Measurements from ENCODE around the gene SHCBP1.
"Not testable (repeated sequence)": the region's sequence is repeated elsewhere in the genome, so short reads cannot be mapped to it uniquely, and the experiment has no call there.

SHCBP1 gene, protein sequence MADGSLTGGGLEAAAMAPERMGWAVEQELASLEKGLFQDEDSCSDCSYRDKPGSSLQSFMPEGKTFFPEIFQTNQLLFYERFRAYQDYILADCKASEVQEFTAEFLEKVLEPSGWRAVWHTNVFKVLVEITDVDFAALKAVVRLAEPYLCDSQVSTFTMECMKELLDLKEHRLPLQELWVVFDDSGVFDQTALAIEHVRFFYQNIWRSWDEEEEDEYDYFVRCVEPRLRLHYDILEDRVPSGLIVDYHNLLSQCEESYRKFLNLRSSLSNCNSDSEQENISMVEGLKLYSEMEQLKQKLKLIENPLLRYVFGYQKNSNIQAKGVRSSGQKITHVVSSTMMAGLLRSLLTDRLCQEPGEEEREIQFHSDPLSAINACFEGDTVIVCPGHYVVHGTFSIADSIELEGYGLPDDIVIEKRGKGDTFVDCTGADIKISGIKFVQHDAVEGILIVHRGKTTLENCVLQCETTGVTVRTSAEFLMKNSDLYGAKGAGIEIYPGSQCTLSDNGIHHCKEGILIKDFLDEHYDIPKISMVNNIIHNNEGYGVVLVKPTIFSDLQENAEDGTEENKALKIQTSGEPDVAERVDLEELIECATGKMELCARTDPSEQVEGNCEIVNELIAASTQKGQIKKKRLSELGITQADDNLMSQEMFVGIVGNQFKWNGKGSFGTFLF
- total RNA-seq = 0.82 to 2.0 reads per million in 2 donors

DNA sequence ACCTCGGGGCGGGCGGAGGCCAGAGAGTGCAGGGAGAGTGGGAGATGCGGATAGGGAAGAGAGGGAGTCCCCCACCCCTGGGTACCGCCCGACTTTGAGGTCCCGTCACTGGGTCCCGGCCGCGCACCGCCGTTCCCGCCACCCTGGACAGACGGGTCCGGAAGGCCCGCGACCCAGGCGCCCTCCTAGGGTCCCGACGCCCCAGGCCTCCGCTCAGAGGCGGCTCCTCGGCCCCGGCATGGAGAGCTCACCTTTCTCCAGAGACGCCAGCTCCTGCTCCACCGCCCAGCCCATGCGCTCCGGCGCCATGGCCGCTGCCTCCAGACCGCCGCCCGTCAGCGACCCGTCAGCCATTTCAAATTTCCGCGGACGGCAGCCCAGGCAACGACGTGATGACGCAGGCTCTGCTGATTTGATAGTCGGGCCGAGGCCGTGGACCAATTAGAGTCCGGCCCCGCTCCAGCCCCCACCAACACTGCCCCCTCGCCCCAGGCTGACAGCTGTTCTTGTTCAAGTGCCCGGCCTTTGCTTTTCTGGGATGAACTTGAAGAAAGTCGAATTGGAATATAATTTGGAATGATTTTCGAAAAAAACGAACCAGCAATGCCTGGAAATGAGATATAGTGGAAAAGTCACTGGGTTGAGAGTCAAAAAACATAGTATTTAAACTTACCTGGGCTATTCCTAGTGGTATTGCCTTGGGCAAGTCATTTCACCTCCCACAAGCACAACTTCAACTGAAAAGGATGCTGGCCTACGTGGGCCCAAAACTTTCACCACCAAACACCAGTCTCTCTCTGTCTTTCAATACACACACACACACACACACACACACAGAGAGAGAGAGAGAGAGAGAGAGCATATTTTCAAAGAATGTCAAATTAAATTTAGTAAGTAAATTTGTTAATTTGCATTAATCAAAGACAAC lies at the start of gene SHCBP1:
SHCBP1 (minus strand) TSS at position 374 of the 928 bp plus-strand sequence; CDS start at position 354, 20 bp downstream.
- DNase-seq = peak; percentile 32

DNA sequence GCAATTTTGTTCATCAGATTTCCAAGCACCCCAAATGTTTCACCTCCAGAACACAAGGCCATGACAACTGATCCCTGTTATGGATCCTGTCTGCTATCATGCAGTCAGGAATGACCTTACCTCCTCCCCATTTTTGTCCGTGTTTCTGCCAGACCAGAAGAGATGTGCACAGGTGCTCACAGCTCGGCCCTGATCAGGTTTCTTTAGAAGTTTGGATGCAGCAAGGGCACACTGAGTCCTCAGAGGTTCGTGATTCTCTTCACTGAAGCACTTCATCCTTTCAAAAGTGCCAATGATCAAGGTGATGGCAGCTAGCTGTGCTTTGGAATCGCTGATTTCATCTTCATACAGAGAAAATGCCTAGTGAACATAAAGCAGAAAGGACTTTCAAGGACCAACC lies 40.9 kb upstream of the SHCBP1 start:
- no peak for DNase-seq

DNA sequence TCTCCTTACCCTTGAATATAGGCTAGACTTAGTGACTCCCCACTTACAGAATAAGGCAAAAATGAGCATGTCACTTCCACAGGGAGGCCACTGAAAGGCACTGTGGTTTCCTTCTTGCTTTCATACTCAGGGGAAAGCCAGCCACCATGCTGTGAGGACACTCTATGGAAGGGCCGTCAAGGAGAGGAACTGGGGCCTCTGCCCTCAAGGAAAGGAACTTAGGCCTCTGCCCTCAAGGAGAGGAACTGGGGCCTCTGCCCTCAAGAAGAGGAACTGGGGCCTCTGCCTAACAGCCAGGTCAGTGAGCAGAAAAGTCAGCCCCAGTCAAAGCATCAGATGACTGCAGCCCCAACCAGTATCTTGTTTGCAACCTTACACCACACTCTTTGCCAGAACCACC lies 37.7 kb upstream of the SHCBP1 start:
- no peak for DNase-seq

DNA sequence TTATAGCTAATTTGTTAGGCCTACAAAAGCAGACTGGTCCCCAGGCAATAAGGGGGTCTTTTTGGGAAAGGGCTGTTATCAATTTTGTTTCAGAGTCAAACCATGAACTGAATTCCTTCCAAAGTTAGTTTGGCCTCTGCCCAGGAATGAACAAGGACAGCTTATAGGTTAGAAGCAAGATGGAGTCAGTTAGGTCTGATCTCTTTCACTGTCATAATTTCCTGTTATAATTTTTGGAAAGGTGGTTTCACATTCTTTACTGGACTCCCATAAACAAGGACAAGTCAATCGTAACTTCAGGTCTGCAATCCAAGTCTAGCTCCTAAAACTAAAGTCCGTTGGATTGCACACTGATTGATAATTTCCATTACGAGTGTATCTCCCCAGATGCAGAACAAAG lies 30.1 kb upstream of the SHCBP1 start:
- no peak for DNase-seq

DNA sequence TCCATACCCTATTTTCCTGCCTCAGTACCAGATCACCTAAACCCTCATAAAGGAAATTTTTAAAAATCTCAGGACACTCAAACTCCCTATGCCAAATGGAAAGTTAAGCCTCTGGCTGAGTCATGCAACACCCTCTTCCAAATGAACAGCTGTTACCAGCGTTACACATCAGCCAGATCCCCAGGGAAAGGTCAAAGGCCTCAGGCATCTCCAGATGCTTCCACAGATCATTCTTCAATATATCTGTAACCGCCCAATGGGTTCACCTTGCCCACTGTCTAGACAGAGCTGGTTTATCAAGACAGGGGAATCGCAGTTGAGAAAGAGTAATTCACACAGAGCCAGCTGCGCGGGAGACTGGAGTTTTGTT lies 29.1 kb upstream of the SHCBP1 start:
- DNase-seq = no peak

DNA sequence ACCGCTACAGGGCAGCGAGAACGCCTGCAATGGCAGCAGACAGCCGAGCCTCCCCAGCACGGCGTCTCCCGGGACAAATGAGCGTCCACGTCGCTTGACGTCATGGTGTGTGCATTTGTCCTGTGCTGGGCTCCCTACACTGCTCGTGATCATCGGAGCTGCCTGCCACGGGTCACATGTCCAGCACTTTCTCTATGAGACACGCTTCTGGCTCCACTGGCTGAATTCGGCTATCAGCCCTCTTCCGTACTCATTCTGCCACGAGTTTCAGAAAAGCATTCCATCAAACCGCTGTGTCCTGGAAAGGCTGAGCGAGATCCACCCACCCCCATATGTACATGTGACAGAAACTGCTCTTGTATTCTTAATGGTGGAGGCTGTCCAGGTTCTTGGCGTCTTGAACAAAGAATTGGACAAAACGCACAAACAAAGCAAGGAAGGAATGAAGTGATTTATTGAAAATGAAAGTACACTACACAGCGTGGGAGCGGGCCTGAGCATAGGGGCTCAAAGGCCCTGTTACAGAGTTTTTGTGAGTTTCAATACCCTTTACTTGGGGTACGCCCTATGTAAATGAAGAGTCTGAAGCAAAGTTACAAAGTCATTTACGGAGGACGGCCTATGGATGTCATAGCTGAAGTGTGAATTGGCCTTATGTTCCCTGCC lies 28.5 kb upstream of the SHCBP1 start:
- DNase-seq = no peak

DNA sequence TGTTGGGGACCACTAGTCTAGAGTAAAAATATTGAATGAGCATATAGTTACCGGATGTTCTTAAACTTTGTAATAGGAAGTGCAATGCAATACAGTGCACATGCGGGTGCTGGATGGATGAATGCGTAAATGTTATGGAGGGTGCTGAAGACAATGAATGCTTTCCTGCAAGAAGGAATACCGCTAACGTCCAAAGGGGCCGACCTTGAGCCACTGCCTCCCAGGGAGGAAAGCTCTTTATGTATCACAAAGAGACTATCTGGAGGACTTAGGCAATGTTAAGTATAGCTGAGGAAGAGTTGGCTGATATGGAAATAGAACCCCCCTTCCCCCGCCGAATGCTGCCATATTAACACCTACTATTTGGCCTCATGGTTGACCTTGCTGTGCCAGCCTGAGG lies 27.5 kb upstream of the SHCBP1 start:
- DNase-seq = no peak

DNA sequence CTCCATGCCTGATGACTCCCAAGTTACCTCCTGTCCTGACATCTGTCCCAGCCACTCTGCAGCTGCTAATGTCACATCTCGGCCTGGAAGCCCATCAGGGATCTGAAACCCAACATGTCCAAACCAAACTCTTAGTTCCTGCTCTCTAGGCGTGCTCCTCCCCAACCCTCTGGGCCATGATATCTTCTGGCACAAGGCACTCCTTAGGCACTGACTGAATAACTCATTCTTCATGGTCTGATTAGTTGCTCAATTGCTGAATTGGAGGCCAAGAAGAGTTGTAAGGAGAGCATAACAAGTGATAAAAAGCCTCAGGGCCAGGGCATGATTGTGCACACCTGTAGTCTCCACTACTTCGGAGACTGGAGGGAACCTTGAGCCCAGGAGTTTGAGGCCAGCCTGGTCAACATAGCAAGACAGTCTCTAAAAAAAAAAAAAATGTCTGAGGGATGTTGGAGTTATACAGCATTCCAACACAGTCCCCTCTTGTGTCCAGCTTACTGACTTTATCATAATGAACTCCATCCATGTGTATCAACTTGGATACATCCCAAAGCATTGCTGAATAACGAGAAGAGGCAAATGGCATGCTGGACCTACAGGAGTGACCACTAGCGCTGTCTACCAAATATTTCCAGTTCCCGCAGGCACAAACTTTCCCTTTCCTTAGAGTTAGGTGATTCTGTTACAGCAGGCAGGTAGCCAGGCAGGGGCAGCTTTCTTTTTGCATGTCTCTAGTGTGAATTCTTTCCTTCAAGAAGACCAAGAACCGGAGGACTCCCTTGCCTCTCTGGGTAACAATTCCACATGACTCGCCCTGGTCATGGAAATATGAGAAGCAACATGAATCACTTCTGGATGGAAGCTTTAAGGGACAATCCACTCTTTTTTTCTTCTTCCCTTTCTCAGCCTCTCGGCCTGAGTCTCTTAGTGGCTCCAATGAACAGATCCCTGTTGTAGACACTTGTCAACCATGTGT lies 18.1 kb upstream of the SHCBP1 start:
- DNase-seq = no peak

DNA sequence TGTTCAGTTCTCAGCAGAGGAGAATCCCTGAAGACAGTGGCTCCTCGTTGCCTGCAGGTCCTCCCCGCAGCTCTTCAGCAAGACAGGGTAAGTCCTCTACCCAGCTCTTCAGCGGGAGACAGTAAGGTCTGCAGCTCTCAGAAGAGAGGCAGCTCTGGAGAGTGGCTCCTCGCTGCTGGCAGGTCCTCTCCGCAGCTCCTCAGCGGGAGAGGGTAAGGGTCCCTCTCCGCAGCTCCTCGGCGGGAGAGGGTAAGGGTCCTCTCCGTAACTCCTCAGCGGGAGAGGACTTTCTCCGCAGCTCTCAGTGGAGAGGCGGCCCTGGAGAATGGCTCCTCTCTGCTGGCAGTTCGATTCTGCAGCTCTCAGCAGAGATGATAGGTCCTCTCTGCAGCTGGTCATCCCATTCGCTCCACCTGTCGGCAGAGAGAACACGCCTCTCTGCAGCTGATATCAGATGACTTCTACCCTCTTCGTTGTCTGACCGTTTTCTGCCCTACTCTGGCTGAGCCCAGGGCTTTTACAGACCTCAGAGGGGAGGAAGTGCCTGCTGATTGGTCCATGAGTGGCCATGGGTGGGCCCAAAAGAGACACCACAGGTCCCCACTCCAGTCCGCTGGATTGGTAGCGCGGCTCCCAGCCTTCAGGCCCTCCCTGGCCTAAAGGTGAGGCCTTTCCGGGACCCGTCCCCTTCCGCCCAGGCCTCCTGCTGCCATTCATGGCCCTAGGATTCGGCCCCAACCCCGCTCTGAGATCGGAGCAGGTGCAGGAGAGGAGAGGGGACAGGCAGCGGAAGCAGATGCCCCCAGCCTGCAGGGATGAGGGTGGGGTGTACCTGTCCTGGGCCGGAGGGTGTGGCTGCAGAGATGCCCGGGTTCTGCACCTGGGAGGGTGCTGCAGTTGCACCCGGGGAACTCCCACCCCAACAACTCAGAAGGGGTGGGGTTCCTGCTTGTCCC lies 11.9 kb upstream of the SHCBP1 start:
- no peak for DNase-seq

DNA sequence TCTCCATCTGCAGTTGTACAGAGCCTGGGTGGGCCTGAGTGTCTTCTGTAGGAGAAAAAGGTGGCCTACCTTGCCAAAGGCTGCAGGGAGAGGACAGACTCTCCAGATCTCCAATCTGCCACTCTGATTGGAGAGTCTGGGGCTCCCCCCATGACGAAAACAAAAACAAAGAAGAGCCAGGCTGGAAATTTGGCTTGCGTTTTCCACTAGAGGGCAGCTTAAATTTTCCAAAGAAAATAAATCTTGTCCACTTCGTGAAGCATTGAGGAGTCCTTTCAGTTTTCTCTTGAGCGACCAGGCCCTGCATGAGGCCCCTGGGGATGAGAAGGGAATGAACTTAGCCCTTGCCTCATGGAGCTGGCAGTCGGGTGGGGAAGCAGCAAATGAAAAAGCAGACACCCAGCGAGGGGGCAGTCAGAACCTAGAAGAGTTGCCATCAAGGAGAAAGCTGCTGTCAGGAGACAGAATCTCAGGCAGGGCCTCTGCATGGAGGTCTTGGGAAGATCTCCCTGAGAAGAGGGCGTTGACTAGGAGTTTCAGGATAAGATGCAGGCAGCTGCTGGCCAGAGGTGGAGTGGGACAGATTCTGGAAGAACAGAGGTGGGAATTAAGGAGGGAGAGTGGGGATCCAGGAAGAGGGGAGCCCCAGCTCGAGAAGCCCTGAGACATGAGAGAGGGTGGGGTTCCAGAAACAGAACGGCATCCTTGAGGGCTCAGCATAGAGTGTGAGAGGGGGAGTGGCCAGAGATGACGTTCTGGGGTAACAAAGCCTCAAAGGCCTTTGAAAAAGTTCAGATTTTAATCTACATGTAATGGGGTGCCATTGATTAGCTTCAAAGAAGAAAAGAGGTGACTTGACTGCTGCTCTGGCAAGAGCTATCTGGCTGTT lies 8.4 kb upstream of the SHCBP1 start:
- DNase-seq = no peak

DNA sequence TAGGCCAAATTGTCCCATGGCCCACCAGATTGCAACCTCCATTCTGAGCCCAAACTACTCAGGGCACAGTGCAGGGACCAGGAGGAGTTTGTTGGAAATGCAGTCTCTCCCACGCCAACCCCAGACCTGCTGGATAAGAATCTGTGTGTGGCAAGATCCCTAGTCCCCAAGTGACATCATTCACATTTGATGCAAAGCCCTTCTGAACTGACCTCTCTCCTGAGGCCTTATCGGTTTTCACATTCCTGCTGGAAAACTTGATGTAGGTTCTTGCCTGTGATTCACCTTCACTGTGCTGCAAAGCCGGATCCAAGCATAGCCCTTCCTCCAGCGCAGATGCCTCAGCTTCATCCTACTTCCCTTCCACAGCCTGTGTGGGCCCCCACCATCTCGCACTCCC lies 6.6 kb upstream of the SHCBP1 start:
- no peak for DNase-seq

DNA sequence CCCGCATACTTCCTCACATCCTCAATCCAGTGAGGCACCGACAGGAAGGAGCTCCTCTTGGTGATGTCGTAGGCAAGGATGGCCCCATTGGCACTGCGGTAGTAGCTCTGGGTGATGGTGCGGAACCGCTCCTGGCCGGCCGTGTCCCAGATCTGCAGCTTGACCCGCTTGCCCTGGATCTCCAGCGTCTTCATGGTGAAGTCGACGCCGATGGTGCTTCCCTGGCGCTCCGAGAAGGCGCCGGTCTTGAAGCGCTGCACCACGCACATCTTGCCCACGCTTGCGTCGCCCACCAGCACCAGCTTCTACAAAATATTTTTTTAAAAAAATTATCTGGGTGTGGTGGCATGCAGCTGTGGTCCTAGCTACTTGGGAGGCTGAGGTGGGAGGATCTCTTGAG lies 5.5 kb upstream of the SHCBP1 start:
- DNase-seq = not testable (repeated sequence)

DNA sequence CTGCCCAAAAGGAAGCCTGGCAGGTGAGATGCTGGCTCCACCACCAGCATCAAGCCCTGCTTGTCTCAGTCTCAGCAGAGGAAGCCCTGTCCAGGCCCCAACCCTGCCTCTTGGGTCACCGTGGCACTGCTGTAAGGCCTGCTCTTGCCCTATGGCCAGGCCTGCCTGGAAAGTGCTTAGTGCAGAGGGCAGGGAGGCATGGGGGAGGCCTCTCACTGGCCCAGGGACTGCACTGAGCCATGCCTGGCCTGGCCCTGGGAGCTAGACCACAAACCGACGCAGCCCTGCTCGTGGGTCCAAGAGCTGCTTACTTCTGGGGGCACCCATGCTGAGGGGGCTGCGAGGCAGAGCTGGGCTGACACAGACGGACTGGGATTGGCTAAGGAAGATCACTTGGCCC lies 3.7 kb upstream of the SHCBP1 start:
- DNase-seq = not testable (repeated sequence)

DNA sequence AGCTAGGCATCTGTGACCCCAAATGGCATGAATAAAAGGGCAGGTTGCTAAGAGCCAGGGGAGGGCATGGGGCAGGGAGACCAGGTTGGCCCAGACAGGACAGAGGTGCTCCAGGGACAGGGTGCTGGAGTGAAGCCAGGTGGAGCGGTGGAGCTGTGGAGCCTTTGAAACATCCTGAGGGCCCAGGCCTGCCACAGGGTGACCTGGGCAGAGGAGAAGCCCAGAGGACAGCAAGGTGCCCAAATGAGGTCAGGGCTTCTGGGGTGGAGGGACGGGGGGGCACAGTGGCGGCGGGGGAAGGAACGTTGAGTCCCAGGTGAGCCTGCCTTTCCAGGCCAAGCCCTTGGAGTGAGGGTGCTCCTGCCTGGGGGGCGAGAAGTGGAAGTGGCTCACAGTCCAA lies 2.5 kb upstream of the SHCBP1 start:
- DNase-seq = not testable (repeated sequence)

DNA sequence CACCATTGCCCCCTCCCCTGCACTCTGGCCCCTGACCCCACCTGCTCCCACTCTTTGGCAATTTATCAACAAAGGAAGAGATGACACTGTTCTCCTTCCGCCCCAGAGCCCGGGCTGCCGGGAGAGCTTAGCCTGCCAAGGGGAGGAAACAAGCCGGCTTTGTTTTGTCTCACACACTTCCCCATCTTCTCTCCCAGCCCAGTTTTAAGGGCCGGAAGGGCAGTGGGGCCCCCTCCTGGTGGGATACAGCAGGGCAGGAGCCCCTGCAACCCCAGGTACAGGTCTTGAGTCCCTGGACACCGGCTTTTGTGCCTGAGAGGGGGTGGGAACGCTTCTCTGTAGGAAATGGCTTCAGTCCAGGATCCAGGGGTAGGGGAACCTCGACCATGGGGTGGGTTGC lies 2.1 kb upstream of the SHCBP1 start:
- not testable (repeated sequence) for DNase-seq

DNA sequence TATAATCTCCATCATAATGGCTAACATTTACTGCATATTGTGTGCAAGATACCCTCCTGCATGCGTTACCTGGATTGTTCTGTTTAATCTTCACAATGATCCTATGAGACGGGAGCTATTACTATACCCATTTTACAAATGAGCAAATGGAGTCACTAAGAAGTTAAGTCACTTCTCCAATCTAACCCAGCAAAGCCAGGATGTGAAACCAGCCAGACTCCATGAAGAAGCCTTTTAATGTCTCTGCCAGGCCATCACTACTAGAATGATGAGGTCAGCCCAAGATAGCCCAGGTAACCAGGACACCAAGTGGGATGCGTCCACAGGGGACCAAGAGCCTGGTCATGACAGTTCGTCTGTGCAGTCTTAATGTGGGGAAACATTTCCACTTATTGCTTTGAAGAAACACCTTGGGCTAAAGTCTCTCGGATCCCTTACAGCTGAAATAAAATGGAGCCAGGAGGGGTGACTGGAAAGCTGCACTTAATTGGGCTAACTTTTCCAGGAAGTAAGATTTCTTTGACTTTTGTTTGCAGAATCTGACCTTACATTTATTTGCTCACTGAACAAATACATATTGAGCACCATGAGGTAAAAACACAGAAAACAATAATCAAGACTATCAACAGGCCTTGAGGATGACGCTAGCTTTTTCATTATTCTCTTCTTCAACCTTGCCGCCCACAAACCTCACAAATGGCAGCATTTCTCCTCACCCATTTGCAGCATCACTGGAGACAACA lies 926 bp upstream of the SHCBP1 start:
- DNase-seq = no peak

DNA sequence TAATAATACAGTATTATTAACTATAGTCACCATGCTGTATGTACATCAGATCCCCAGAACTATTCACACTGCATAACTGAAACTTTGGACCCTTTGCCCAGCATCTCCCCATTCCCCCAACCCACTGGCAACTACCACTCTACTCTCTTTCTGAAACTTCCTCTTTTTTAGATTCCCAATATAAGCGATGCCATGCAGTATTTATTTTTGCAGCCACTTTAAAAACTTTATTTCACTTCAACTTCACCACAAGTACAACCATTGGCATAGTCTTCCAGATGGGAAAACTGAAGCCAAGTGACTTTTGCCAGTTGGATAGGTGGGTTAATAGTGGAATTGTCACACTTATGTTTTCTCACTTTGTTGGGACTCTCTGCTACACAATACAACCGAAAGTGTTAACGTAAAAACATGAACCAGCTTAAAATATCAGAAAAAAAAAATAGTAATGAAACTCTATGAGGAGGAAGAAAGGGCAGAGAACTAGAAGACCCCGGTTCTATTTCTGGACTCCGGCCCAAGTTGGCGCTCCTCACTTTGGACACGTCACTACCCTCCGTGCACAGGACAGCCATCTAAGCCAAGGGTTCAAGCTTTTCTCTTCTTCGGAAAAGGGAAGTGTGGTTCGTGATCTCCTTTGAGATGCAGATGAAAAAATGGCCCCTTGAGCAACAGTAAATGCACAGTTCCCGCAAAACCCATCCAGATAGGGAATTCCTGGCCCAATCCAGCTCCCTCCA lies 743 bp downstream of the SHCBP1 start:
- no peak for DNase-seq

DNA sequence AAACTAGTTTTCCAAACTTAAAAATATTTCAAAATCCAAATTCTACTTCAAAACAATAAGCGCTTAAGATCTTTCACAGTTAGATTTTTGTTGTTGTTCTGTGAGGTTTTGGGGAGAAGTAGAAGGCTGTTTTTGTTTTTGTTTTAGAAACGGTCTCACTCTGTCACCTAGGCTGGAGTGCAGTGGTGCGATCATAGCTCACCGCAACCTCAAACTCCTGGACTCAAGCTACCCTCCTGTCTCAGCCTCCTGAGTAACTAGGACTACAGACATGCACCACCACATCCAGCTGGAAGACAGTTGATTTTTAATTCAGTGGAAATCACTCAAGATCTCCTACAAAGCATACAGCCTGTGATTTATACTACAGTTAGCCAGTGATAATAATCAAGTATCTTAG lies 2.7 kb downstream of the SHCBP1 start:
- DNase-seq = no peak

Data from activated gamma-delta T cell (primary cell).